Stimulated activated CD8-positive, alpha-beta memory T cell treated with anti-CD3 and anti-CD28 coated beads, Interleukin-15, amount 100 ng/mL, for 1 hour (primary cell): ENCODE measurements around the gene DNAJC27.
"Not testable (repeated sequence)": the region's sequence is repeated elsewhere in the genome, so short reads cannot be mapped to it uniquely, and the experiment has no call there.

Experiments
- DNase-seq: peaks from one replicate; pipeline ENCODE4 v3.0.0-alpha.2; 2020; ENCODE audit warnings: low read depth

Gene DNAJC27

DNA sequence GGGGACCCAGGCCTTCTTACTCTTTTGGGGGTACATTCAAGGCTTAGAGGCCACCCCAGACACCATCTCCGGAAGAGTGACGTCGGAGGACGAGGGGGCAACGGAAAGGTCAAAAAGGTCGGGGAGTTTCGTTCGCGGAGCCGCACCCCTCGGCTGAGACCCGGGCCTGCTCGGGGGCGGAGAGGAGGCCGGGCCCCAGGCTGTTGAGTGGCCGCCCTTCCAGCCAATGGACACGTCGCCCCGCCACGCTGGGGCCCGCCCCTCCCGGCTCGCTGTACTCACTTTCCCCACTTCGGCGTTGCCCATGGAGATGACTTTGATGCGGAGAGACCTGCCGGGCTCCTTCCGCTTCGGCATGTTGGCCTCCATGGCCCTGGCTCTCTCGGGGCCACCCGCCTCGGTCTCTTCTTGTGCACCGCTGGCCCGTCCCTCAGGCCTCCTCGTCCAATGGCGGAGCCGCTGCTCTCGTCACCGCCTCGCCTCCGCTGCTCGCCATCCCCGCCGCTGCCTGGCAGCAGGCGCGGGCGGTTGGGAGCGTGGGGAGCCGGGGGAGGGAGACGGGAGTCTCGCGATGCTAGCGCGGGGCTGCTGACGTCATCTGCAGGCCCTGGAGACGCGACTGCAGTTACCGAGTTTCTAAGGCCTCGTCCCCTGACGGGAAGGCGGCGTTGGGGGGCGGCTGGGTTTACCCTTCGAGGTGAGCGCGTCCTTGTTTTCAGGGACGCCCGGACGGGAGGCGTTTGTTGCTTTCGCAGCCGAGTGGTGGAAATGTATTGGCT is at the start of gene DNAJC27:
Gene DNAJC27 (minus strand): TSS at position 420 of the 779 bp plus-strand sequence. CDS start 51 bp downstream, at position 369.
- peak; percentile 95 for DNase-seq

- no peak for DNase-seq
Observed at GRCh38 chr2:25018681-25019080, 46.9 kb upstream of the DNAJC27 start.

GRCh38 chr2:25014631-25015030 is 42.9 kb upstream of the DNAJC27 start:
- no peak for DNase-seq

DNA sequence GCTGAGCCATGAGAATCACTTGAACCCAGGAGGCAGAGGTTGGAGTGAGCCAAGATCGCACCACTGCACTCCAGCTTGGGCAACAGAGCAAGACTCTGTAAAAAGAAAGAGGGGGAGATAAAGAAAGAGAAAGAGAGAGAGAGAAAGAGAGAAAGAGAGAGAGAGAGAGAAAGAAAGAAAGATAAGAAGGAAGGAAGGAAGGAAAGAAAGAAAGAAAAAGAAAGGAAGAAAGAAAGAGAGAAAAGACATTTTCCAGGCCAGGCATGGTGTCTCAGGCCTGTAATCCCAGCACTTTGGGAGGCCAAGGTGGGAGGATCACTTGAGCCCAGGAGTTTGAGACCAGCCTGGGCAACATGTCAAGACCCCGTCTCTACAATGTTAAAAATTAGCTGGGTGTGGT is 39.6 kb upstream of the DNAJC27 start:
- not testable (repeated sequence) for DNase-seq

GRCh38 chr2:25009954-25010353 is 38.2 kb upstream of the DNAJC27 start:
- no peak for DNase-seq

DNA sequence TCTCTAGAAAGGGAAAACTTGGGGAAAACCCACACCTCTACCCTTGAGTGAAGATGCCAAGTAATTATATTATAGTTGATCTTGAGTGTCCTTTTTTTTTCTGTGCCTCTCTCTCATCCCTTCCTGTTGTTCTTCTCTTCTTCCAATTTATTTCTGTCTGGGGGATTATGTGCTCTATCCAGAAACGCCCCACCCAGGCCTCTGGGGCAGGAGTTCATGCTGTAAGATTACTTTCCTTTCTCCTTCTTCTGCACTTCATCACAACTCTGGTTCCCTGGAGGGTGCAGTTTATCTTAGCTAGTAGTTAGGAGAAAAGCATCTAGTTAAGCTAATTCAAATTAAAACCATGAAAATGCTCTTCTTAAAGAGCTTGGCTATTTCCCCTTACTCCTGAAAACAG is 30.3 kb upstream of the DNAJC27 start:
- no peak for DNase-seq

GRCh38 chr2:25001325-25001637 is 29.5 kb upstream of the DNAJC27 start:
- DNase-seq, result no peak

GRCh38 chr2:25000503-25001324 is 29.0 kb upstream of the DNAJC27 start:
- DNase-seq, result no peak

- no peak for DNase-seq
Observed at GRCh38 chr2:25000036-25000435, 28.3 kb upstream of the DNAJC27 start.

DNA sequence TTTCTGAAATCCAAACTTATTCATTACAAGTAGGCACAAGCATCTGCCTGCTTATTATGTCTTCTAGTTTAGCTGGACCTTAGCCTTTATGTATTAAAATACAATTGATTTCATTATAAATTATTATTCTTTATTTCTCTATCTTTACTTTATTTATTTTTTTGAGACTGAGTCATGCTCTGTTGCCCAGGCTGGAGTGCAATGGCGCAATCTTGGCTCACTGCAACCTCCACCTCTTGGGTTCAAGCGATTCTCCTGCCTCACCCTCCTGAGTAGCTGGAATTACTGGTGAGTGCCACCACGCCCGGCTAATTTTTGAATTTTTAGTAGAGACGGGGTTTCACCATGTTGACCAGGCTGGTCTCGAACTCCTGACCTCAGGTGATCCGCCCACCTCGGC is 27.3 kb upstream of the DNAJC27 start:
- not testable (repeated sequence) for DNase-seq

GRCh38 chr2:24994146-24994724 is 22.5 kb upstream of the DNAJC27 start:
- DNase-seq, result no peak

DNA sequence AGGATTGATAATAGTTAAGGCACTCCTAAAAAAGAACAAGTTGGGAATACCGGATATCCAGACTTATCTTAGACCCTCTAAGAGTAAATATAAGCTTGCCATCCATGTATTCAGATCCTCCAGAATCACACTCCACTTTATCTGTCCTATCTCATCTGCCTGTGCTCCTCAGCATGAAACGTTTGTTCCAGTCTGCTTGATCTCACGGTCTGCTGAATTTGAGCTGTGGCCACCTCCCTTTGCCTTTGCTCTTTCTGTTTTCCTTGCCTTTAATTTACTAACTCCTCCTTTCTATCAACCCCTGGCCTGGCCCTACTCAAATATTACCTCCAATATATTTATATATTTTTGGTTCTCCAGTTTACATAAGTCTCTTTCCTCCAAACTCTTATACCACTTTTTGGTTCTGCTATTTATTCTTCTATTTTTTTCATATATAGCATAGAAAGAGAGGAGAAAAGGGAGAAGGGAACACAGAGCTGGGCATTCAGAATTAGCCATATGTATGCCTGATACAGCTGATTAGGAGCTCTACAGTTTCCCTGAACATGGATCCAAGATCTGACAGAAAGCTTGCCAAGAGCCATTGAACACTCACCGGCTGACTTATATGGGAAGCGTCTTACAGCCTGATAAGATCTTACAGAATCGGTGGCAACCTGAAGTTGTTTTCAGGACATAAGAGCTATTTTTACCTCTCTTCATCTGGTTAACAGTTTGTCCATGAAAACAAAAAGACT is 21.8 kb upstream of the DNAJC27 start:
- no peak for DNase-seq

- no peak for DNase-seq
Observed at GRCh38 chr2:24986372-24986771, 14.6 kb upstream of the DNAJC27 start.

DNA sequence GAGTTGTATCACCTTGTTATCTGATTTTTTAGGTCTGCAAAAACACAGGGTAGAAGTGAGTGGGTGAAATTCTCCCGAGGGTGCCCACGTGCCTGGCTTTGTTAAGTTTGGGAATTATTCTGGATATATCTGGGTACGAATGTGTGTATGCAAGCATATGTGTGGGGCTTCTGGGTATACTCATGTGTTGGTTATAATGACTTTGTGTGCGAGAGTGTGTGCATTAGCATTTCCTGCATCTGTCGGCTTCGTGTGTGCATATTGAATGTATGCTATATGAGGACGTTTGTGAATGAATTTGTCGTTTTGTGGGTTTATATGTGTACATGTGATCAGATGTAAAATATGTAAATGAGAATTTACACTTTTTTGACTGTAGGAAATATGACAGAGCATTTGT is 13.8 kb upstream of the DNAJC27 start:
- DNase-seq, result no peak

GRCh38 chr2:24984912-24985311 is 13.2 kb upstream of the DNAJC27 start:
- DNase-seq, result no peak

DNA sequence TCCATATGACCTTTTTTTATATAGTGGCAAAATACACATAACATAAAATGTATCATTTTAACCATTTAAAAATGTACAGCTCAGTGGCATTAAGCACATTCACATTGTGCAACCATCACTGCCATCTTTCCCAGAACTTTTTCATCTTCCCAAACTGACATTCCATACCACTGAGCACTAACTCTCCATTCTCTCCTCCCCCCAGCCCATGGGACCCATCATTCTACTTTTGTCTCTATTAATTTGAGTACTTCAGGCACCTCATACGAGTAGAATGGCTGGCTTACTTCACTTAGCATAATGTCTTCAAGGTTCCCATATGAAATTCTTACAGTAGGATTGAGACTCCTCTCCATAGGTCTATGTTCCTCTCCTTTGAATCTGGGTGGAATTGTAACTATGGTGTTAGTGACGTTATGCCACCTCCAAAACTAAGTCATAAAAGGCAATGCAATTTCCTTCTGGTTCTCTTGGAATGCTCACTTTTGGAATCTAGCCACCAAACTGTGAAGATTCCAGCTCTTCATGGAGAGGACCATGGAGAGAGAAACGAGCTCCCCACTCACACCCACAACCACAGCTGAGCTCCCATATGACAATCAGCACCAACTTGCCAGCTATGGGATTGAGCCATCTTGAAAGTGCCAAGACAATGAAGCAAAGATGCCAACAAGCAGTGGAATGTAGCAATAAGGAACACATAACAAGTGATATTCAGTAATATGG is 9.8 kb upstream of the DNAJC27 start:
- DNase-seq, result no peak

- DNase-seq, result no peak
Observed at GRCh38 chr2:24978661-24979060, 6.9 kb upstream of the DNAJC27 start.

GRCh38 chr2:24977631-24978030 is 5.9 kb upstream of the DNAJC27 start:
- DNase-seq, result no peak

GRCh38 chr2:24973812-24974211 is 2.1 kb upstream of the DNAJC27 start:
- no peak for DNase-seq

GRCh38 chr2:24972315-24972961 is 683 bp upstream of the DNAJC27 start:
- no peak for DNase-seq

GRCh38 chr2:24971286-24971535 is 544 bp downstream of the DNAJC27 start:
- no peak for DNase-seq
